Stomach smooth muscle (tissue), 2 donors: ENCODE results near the gene WDR20.
"Not testable (repeated sequence)": the region's sequence is repeated elsewhere in the genome, so short reads cannot be mapped to it uniquely, and the experiment has no call there.

ENCODE experiments used
- H3K27ac ChIP-seq: one replicate; pipeline ENCODE4 v1.7.0; 2013; ENCODE audit warnings: mild to moderate bottlenecking, low read length, inconsistent platforms
- H3K27me3 ChIP-seq, 2 donors: one replicate each; pipeline ENCODE4 v1.7.0; 2013; ENCODE audit warnings: low read length in 2 of 2; ENCODE audit not compliant: insufficient read depth in 2 of 2, control insufficient read depth in 1 of 2
- H3K36me3 ChIP-seq, 2 donors: one replicate each; pipeline ENCODE4 v1.7.0; 2013; ENCODE audit warnings: low read length in 2 of 2; ENCODE audit not compliant: control insufficient read depth in 2 of 2, insufficient read depth in 2 of 2
- H3K4me1 ChIP-seq: one replicate; pipeline ENCODE4 v1.7.0; 2013; ENCODE audit warnings: low read length; ENCODE audit not compliant: control insufficient read depth, insufficient read depth
- H3K4me3 ChIP-seq, 2 donors: one replicate each; pipeline ENCODE4 v1.7.0; 2013; ENCODE audit warnings: low read length in 2 of 2
- H3K9ac ChIP-seq, 2 donors: one replicate each; pipeline ENCODE4 v1.7.0; 2013; ENCODE audit warnings: low read length in 2 of 2, mild to moderate bottlenecking in 1 of 2
- H3K9me3 ChIP-seq, 2 donors: one replicate each; pipeline ENCODE4 v1.7.0; 2013; ENCODE audit warnings: low read length in 2 of 2; ENCODE audit not compliant: control insufficient read depth in 2 of 2
- donor health status: healthy.
- donor health status: Pancreatic carcinoma.

Gene WDR20

DNA sequence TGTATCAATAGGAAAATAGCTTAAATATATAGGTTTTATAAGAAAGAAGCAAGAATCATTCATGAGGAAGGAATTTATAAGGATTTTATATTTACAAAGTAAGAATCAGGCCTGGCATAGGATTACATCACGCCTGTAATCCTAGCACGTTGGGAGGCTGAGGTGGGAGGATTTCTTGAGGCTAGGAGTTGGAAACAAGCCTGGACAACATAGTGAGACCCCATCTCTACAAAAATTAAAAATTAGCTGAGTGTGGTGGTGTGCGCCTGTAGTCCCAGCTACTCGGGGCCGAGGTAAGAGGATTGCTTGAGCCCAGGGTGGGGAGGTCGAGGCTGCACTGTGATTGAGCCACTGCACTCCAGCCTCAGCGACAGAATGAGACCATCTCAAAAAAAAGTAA is 10.4 kb downstream of the WDR20 start:
- no peaks in the 10 kb centered on the region for H3K36me3 ChIP-seq
- H3K4me3 ChIP-seq: no peak overlapping the region
- H3K27me3 ChIP-seq: no peaks in the 10 kb centered on the region
- no peaks in the 10 kb centered on the region for H3K4me1 ChIP-seq
- H3K9ac ChIP-seq: no peak overlapping the region
- no peak overlapping the region for H3K27ac ChIP-seq
- no peaks in the 10 kb centered on the region for H3K9me3 ChIP-seq

- Histone ChIP-seq H3K4me3 (no peak overlapping the region), H3K9ac (no peak overlapping the region), H3K9me3 (no peaks in the 10 kb centered on the region), H3K4me1 (no peaks in the 10 kb centered on the region), H3K36me3 (no peaks in the 10 kb centered on the region), H3K27me3 (no peaks in the 10 kb centered on the region), H3K27ac (no peak overlapping the region)
Observed at GRCh38 chr14:102150744-102151143, 11.0 kb downstream of the WDR20 start.

DNA sequence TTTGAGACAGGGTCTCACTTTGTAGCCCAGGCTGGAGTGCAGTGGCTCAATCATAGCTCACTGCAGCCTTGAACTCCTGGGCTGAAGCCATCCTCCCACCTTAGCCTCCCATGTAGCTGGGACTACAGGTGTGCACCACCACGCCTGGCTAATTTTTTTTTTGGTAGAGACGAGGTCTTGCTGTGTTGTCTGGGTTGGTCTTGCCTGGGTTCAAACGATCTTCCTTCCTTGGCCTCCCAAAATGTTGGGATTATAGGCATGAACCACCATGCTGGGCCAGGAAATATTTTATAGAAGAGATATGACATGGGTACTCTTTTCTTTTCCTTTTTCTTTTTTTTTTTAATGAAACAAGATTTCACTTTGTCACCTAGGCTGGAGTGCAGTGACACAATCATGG is 11.7 kb downstream of the WDR20 start:
- H3K36me3 ChIP-seq, H3K4me3 ChIP-seq, H3K9me3 ChIP-seq, H3K27me3 ChIP-seq, H3K27ac ChIP-seq, H3K9ac ChIP-seq, H3K4me1 ChIP-seq: not testable (repeated sequence)

- Histone ChIP-seq H3K9ac (no peak overlapping the region), H3K27ac (no peak overlapping the region), H3K4me1 (no peaks in the 10 kb centered on the region), H3K4me3 (no peak overlapping the region), H3K36me3 (peaks cover 0 to under 1% of the 10 kb centered on the region in 2 donors), H3K27me3 (no peaks in the 10 kb centered on the region), H3K9me3 (no peaks in the 10 kb centered on the region)
Observed at GRCh38 chr14:102154121-102154520, 14.4 kb downstream of the WDR20 start.

GRCh38 chr14:102154821-102155549 is 15.3 kb downstream of the WDR20 start:
- peaks cover 0 to 2% of the 10 kb centered on the region in 2 donors for H3K36me3 ChIP-seq
- H3K9ac ChIP-seq: no peak overlapping the region
- H3K27me3 ChIP-seq: no peaks in the 10 kb centered on the region
- no peaks in the 10 kb centered on the region for H3K9me3 ChIP-seq
- no peak overlapping the region for H3K27ac ChIP-seq
- H3K4me3 ChIP-seq: no peak overlapping the region
- no peaks in the 10 kb centered on the region for H3K4me1 ChIP-seq

- no peaks in the 10 kb centered on the region for H3K27me3 ChIP-seq
- no peak overlapping the region for H3K9ac ChIP-seq
- no peak overlapping the region for H3K4me3 ChIP-seq
- H3K4me1 ChIP-seq: no peaks in the 10 kb centered on the region
- peaks cover 0 to 2% of the 10 kb centered on the region in 2 donors for H3K36me3 ChIP-seq
- H3K27ac ChIP-seq: no peak overlapping the region
- no peaks in the 10 kb centered on the region for H3K9me3 ChIP-seq
Observed at GRCh38 chr14:102157346-102157745, 17.6 kb downstream of the WDR20 start.

DNA sequence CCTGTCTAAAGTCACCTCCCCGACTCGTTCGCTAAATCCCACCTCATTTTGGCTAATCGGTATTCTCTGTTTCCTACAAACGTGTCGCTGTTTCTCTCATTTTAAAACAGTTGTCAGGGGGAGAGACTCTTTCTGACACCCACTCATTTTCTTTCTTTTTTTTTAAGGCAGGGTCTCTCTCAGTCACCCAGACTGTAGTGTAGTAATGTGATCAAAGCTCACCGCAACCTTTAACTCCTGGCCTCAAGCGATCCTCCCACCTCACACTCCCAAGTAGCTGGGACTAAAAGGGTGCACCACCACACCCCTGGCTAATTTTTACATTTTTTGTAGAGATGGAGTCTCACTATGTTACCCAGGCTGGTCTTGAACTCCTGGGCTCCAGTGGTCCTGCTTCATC is 19.1 kb downstream of the WDR20 start:
- Histone ChIP-seq H3K4me1 (no peaks in the 10 kb centered on the region), H3K9ac (no peak overlapping the region), H3K4me3 (no peak overlapping the region), H3K36me3 (peaks cover 0 to 4% of the 10 kb centered on the region in 2 donors), H3K27ac (no peak overlapping the region), H3K27me3 (no peaks in the 10 kb centered on the region), H3K9me3 (no peaks in the 10 kb centered on the region)

DNA sequence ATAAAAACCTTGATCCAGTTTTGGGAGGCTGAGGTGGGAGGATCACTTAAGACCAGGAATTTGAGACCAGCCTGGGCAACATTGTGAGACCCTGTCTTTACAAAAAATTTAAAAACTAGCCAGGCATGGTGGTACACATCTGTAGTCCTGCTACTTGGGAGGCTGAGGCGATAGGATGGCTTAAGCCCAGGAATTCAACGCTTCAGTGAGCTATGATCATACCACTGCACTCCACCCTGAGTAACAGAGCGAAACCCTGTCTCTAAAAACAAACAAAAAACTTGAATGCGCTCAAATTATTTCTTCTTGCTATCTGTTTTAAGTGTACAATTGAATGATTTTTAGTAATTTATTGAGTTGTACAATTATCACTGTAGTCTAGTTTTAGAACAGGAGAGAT is 20.1 kb downstream of the WDR20 start:
- peaks cover 0 to 4% of the 10 kb centered on the region in 2 donors for H3K36me3 ChIP-seq
- no peak overlapping the region for H3K4me3 ChIP-seq
- no peak overlapping the region for H3K9ac ChIP-seq
- no peaks in the 10 kb centered on the region for H3K9me3 ChIP-seq
- H3K4me1 ChIP-seq: peaks cover 5% of the 10 kb centered on the region
- H3K27ac ChIP-seq: no peak overlapping the region
- no peaks in the 10 kb centered on the region for H3K27me3 ChIP-seq

- peaks cover 7% of the 10 kb centered on the region for H3K4me1 ChIP-seq
- peaks cover 0 to 4% of the 10 kb centered on the region in 2 donors for H3K36me3 ChIP-seq
- no peak overlapping the region for H3K4me3 ChIP-seq
- H3K9me3 ChIP-seq: no peaks in the 10 kb centered on the region
- no peaks in the 10 kb centered on the region for H3K27me3 ChIP-seq
- no peak overlapping the region for H3K9ac ChIP-seq
- no peak overlapping the region for H3K27ac ChIP-seq
Observed at GRCh38 chr14:102162487-102162886, 22.8 kb downstream of the WDR20 start.

- no peak overlapping the region for H3K27ac ChIP-seq
- peaks cover 7% of the 10 kb centered on the region for H3K4me1 ChIP-seq
Observed at GRCh38 chr14:102164241-102164641, 24.5 kb downstream of the WDR20 start.

DNA sequence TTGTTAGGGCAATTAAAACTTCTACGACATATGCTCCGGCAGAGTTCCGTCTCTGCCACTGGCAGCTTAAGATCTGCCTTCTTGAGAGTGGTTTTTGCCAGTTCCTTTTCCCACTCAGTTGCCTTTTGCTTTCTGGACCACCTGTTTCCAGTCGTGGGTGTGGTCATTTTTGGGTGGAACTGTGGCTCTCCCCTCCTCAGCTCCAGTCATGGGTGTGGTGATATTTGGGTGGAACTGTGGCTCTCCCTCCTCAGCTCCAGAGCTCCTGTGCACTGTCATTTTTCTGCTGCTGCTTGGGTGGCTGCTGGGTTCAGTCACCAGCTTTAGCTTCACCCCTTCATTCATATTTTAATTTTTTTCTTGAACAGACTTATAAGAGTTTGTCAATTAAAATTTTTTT is 25.3 kb downstream of the WDR20 start:
- Histone ChIP-seq H3K36me3 (peaks cover 0 to 2% of the 10 kb centered on the region in 2 donors), H3K27me3 (no peaks in the 10 kb centered on the region), H3K9ac (no peak overlapping the region), H3K27ac (no peak overlapping the region), H3K9me3 (no peaks in the 10 kb centered on the region), H3K4me3 (no peak overlapping the region), H3K4me1 (peaks cover 7% of the 10 kb centered on the region)

More at GRCh38 chr14:102164241-102164641, 24.5 kb downstream of the WDR20 start:
- no peak overlapping the region for H3K4me3 ChIP-seq
- no peak overlapping the region for H3K9ac ChIP-seq
- no peaks in the 10 kb centered on the region for H3K9me3 ChIP-seq
- H3K27me3 ChIP-seq: no peaks in the 10 kb centered on the region
- peaks cover 0 to 3% of the 10 kb centered on the region in 2 donors for H3K36me3 ChIP-seq
